Measurements from ENCODE around the gene SH3RF1. TPM values are rescaled to one million over a fixed set of nuclear protein-coding genes. Genes with fewer than 3 reads are reported as not detected.

The SH3RF1 gene
- total RNA-seq, 1 experiment from 2014 or later: 16.6 TPM

DNA sequence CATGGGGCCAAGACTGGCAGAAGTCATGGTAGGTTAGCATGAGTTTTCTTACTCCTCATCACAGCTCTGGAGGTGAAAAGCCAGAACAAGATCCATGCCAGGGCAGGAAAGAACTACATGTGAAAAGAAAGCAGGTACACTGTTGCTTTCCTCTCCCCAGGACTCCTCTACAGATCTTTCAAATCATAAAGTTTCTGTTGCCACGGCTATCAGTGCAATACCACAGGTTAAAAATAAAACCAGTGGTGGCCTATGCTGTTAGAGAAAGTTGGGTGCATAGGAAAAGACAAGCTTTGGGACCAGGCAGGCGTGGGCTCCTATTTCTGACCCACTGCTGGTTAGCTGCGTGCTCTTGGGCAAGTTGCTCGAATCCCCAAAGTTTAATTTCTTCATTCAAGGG is 81.4 kb downstream of the SH3RF1 start:
- CTCF ChIA-PET: no interaction called here
- Mint-ChIP-seq H3K27me3 (ENCODE audit: low read depth) (no peaks in the 10 kb centered on the region), H3K27ac (no peak overlapping the region), H3K36me3 (no peaks in the 10 kb centered on the region), H3K4me1 (peaks cover 32% of the 10 kb centered on the region), H3K9me3 (no peaks in the 10 kb centered on the region), H3K4me3 (no peak overlapping the region)
- ATAC-seq: no peak
- TF ChIP-seq ZNF416 (CRISPR knock-in tag; IDR thresholded peaks at IDR 0.05): no peak
- TF ChIP-seq, protein P1, sequence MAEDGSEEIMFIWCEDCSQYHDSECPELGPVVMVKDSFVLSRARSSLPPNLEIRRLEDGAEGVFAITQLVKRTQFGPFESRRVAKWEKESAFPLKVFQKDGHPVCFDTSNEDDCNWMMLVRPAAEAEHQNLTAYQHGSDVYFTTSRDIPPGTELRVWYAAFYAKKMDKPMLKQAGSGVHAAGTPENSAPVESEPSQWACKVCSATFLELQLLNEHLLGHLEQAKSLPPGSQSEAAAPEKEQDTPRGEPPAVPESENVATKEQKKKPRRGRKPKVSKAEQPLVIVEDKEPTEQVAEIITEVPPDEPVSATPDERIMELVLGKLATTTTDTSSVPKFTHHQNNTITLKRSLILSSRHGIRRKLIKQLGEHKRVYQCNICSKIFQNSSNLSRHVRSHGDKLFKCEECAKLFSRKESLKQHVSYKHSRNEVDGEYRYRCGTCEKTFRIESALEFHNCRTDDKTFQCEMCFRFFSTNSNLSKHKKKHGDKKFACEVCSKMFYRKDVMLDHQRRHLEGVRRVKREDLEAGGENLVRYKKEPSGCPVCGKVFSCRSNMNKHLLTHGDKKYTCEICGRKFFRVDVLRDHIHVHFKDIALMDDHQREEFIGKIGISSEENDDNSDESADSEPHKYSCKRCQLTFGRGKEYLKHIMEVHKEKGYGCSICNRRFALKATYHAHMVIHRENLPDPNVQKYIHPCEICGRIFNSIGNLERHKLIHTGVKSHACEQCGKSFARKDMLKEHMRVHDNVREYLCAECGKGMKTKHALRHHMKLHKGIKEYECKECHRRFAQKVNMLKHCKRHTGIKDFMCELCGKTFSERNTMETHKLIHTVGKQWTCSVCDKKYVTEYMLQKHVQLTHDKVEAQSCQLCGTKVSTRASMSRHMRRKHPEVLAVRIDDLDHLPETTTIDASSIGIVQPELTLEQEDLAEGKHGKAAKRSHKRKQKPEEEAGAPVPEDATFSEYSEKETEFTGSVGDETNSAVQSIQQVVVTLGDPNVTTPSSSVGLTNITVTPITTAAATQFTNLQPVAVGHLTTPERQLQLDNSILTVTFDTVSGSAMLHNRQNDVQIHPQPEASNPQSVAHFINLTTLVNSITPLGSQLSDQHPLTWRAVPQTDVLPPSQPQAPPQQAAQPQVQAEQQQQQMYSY (CRISPR knock-in tag; IDR thresholded peaks at IDR 0.05): no peak
- no peak for TF ChIP-seq JUN (CRISPR knock-in tag; IDR thresholded peaks at IDR 0.05)
- TF ChIP-seq HMGA2 (CRISPR knock-in tag; IDR thresholded peaks at IDR 0.05): no peak
- no peak for TF ChIP-seq IRF2 (CRISPR knock-in tag; IDR thresholded peaks at IDR 0.05; ENCODE audit: borderline replicate concordance, low read depth)
- TF ChIP-seq RORB (CRISPR knock-in tag; IDR thresholded peaks at IDR 0.05): no peak
- TF ChIP-seq, protein P2, sequence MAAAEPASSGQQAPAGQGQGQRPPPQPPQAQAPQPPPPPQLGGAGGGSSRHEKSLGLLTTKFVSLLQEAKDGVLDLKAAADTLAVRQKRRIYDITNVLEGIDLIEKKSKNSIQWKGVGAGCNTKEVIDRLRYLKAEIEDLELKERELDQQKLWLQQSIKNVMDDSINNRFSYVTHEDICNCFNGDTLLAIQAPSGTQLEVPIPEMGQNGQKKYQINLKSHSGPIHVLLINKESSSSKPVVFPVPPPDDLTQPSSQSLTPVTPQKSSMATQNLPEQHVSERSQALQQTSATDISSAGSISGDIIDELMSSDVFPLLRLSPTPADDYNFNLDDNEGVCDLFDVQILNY (CRISPR knock-in tag; IDR thresholded peaks at IDR 0.05): no peak
- no peak for TF ChIP-seq ZNF423 (CRISPR knock-in tag; IDR thresholded peaks at IDR 0.05)
- no peak for TF ChIP-seq NR1H2 (CRISPR knock-in tag; IDR thresholded peaks at IDR 0.05)
- TF ChIP-seq EMX1 (CRISPR knock-in tag; IDR thresholded peaks at IDR 0.05): no peak
- TF ChIP-seq, protein P3, sequence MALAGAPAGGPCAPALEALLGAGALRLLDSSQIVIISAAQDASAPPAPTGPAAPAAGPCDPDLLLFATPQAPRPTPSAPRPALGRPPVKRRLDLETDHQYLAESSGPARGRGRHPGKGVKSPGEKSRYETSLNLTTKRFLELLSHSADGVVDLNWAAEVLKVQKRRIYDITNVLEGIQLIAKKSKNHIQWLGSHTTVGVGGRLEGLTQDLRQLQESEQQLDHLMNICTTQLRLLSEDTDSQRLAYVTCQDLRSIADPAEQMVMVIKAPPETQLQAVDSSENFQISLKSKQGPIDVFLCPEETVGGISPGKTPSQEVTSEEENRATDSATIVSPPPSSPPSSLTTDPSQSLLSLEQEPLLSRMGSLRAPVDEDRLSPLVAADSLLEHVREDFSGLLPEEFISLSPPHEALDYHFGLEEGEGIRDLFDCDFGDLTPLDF (CRISPR knock-in tag; IDR thresholded peaks at IDR 0.05): no peak
- TF ChIP-seq PRRX2 (CRISPR knock-in tag; IDR thresholded peaks at IDR 0.05): no peak
- TF ChIP-seq, protein P4, sequence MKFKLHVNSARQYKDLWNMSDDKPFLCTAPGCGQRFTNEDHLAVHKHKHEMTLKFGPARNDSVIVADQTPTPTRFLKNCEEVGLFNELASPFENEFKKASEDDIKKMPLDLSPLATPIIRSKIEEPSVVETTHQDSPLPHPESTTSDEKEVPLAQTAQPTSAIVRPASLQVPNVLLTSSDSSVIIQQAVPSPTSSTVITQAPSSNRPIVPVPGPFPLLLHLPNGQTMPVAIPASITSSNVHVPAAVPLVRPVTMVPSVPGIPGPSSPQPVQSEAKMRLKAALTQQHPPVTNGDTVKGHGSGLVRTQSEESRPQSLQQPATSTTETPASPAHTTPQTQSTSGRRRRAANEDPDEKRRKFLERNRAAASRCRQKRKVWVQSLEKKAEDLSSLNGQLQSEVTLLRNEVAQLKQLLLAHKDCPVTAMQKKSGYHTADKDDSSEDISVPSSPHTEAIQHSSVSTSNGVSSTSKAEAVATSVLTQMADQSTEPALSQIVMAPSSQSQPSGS (CRISPR knock-in tag; IDR thresholded peaks at IDR 0.05; ENCODE audit: borderline replicate concordance, low read depth): no peak
- TF ChIP-seq GRHL2 (CRISPR knock-in tag; IDR thresholded peaks at IDR 0.05; ENCODE audit: insufficient replicate concordance, severe bottlenecking): no peak
- TF ChIP-seq TEAD4 (CRISPR knock-in tag; IDR thresholded peaks at IDR 0.05): no peak
- TF ChIP-seq, protein P5, sequence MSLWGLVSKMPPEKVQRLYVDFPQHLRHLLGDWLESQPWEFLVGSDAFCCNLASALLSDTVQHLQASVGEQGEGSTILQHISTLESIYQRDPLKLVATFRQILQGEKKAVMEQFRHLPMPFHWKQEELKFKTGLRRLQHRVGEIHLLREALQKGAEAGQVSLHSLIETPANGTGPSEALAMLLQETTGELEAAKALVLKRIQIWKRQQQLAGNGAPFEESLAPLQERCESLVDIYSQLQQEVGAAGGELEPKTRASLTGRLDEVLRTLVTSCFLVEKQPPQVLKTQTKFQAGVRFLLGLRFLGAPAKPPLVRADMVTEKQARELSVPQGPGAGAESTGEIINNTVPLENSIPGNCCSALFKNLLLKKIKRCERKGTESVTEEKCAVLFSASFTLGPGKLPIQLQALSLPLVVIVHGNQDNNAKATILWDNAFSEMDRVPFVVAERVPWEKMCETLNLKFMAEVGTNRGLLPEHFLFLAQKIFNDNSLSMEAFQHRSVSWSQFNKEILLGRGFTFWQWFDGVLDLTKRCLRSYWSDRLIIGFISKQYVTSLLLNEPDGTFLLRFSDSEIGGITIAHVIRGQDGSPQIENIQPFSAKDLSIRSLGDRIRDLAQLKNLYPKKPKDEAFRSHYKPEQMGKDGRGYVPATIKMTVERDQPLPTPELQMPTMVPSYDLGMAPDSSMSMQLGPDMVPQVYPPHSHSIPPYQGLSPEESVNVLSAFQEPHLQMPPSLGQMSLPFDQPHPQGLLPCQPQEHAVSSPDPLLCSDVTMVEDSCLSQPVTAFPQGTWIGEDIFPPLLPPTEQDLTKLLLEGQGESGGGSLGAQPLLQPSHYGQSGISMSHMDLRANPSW (CRISPR knock-in tag; conservative IDR thresholded peaks at IDR 0.05; ENCODE audit: low read depth): no peak
- TF ChIP-seq RELA (CRISPR knock-in tag; IDR thresholded peaks at IDR 0.05; ENCODE audit: borderline replicate concordance): no peak
- no peak for TF ChIP-seq CBFB (CRISPR knock-in tag; IDR thresholded peaks at IDR 0.05; ENCODE audit: low read depth)
- TF ChIP-seq, protein P6, sequence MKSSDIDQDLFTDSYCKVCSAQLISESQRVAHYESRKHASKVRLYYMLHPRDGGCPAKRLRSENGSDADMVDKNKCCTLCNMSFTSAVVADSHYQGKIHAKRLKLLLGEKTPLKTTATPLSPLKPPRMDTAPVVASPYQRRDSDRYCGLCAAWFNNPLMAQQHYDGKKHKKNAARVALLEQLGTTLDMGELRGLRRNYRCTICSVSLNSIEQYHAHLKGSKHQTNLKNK (CRISPR knock-in tag; IDR thresholded peaks at IDR 0.05): no peak
- DNase-seq (ENCODE audit: low spot score): no peak
- POLR2A ChIA-PET: no interaction called here
